RWPE1 (cell line): ENCODE results near the gene CNTN4.

Experiments used
- CTCF ChIA-PET: fragments of 350-600 bp; sonication (Branson Sonifier 250); formaldehyde crosslinking; extraction: SDS; loops from one replicate; lab custom pipeline; 2021; lab: Yijun Ruan, JAX
- POLR2A ChIA-PET: fragments of 400-600 bp; formaldehyde crosslinking; extraction: SDS; loops from one replicate; lab custom pipeline; 2020; ENCODE audit warnings: antibody characterized with exemption; ENCODE audit not compliant: low non-redundant PET; lab: Yijun Ruan, JAX
- DNase-seq: peaks from one replicate; pipeline ENCODE4 v3.0.0; 2012; ENCODE audit warnings: low spot score
- H3K27ac ChIP-seq: fragments of 450-650 bp; 2 replicates; pipeline ENCODE4 v1.5.1; 2017
- TF ChIP-seq, protein P1 (sequence below): fragments of 450-650 bp; conservative IDR thresholded peaks from 2 replicates; pipeline ENCODE4 v1.5.1; 2017; ENCODE audit warnings: low read depth, mild to moderate bottlenecking

Gene CNTN4

DNA sequence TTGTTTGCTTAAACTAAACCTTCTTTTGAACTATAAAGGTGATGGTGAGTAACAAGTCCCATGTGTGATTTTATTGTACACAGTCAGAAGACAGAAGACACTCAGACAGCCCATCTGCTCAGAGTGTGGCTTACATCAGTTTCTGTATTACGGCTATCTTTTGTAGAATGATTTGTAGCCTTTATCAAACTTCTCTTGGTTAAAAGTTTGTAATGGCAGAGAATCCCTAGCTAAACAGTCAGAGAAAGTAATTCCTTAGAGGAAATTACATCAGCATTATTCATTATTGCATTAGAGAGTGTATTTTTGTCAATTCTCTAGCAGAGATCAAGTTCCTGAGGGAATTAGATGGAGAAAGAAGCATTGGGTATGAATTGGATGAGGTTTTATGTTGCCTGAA lies 500.8 kb downstream of the CNTN4 start:
- TF ChIP-seq, protein P1, sequence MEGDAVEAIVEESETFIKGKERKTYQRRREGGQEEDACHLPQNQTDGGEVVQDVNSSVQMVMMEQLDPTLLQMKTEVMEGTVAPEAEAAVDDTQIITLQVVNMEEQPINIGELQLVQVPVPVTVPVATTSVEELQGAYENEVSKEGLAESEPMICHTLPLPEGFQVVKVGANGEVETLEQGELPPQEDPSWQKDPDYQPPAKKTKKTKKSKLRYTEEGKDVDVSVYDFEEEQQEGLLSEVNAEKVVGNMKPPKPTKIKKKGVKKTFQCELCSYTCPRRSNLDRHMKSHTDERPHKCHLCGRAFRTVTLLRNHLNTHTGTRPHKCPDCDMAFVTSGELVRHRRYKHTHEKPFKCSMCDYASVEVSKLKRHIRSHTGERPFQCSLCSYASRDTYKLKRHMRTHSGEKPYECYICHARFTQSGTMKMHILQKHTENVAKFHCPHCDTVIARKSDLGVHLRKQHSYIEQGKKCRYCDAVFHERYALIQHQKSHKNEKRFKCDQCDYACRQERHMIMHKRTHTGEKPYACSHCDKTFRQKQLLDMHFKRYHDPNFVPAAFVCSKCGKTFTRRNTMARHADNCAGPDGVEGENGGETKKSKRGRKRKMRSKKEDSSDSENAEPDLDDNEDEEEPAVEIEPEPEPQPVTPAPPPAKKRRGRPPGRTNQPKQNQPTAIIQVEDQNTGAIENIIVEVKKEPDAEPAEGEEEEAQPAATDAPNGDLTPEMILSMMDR: no peak
- ChIA-PET CTCF (no interaction called here), POLR2A (no interaction called here)
- DNase-seq: no peak
- H3K27ac ChIP-seq: no peak overlapping the region

DNA sequence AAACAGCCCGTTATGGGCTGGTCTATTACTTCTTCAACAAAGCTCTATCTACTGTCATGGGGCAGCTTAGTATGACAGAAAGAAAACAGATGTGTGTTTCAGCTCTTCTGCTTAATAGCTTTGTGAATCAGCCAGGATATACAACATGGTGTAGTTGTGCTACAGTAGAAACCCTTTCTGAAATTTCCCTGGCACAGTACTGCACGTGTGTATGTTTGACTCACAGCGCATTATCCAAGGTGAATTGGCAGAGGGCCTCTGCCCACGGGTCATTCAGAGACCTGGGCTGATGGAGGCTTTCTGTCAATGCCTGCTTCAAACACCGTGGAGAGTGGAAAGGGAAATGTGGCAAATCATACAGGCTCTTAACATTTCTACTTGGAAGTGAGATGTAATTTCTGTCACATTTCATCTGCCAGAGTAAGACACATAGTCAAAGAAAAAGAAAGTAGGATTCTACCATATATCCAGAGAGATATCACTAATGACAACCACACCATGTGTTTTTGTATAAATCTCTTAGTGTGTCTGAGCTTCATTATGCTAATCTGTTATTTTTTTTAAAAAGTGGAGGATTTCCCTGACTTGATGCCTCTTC lies 505.1 kb downstream of the CNTN4 start:
- TF ChIP-seq, protein P1: no peak
- DNase-seq: no peak
- ChIA-PET CTCF (interaction anchor here (0.5 kb wide), 1 partner anchor 1112 kb away, joined by 5 read pairs; no protein-coding TSS in a partner anchor), POLR2A (no interaction called here)
- H3K27ac ChIP-seq: no peak overlapping the region

DNA sequence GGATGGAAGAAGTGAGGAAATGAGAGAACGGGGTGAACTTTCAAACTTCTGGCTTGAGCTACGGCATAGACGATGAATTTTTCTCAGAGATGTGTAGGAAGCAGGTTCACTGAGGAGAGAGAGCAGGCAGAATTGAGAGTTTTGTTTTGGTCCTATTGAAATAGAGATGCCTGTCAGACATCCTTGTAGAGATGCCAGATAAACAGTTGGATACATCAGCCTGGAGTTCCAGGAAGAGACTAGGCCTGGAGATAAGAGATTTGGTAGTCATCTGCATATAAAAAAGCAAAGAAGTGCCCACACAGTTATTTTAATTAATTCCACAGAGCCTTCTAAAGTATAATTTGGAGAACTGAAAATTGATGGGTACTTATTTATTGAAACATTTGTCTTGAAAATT lies 515.9 kb downstream of the CNTN4 start:
- TF ChIP-seq, protein P1: no peak
- ChIA-PET POLR2A (no interaction called here), CTCF (no interaction called here)
- no peak for DNase-seq
- no peak overlapping the region for H3K27ac ChIP-seq

DNA sequence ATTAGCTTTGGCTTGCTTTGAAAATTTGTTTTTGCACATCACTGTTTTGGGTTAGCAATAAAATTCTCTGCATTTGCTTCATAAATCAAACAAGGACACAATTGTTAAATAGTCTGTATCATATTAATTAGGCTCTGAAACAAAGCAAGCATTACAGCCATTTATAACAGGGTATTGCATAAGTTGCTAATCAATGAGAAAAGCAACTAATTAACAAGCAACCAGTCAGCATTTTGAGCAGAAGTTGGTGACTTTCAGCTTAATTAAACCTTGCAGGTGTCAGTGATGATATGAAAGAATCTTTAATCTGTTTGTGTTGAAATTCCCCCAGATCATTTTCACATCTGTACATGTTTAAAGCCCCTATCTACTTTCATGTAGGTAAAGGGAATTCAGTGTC lies 516.4 kb downstream of the CNTN4 start:
- CTCF ChIA-PET: no interaction called here
- no peak overlapping the region for H3K27ac ChIP-seq
- TF ChIP-seq, protein P1: no peak
- DNase-seq: no peak
- POLR2A ChIA-PET: no interaction called here

DNA sequence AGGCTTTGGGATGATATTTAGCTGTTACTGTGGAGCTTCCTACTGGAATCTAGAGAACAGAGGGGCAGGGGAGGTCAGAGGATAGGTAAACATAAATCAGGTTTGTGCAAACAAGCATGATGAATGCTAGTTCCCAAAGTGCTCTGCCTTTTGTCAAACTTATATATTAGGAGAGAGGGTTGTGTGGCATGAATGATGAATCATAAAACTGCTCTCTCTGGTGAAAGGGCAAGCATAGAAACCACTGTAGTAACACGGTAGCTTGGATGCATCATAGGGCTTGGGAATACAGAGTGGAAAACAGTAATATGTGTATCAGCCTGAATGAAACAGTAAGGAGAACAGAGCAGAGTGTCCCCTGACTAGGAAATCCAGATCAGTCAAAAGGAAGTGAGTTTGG lies 524.8 kb downstream of the CNTN4 start:
- DNase-seq: no peak
- CTCF ChIA-PET: no interaction called here
- TF ChIP-seq, protein P1: no peak
- POLR2A ChIA-PET: no interaction called here
- no peak overlapping the region for H3K27ac ChIP-seq

DNA sequence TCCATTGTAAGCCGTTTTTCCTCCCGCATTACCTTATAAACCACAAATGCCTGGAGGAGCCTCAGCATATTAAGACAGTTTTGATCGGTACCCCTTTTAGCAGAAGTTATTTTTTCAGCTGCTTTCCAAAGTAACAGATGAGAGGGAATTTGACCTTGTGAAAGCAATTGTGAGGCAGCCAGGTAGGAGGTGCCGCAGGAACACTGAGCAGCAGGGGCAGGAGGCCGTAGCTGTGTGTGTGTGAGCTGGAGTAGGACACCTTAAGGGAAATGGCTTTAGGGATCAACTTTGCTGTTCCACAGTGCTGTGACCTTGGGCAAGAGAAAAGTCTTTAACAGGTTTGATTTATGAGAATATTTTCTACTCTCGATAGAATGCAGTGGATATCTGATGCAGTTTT lies 529.5 kb downstream of the CNTN4 start:
- ChIA-PET CTCF (no interaction called here), POLR2A (no interaction called here)
- no peak overlapping the region for H3K27ac ChIP-seq
- no peak for DNase-seq
- TF ChIP-seq, protein P1: no peak
